Measurements from ENCODE around the gene ABTB1. TPM values are rescaled to one million over a fixed set of nuclear protein-coding genes. Genes with fewer than 3 reads are reported as not detected.

The ABTB1 gene
- total and polyA plus RNA-seq, 2 donors (not counting 1 experiment from before 2014, with no cell fraction given): 141 to 259 TPM

DNA sequence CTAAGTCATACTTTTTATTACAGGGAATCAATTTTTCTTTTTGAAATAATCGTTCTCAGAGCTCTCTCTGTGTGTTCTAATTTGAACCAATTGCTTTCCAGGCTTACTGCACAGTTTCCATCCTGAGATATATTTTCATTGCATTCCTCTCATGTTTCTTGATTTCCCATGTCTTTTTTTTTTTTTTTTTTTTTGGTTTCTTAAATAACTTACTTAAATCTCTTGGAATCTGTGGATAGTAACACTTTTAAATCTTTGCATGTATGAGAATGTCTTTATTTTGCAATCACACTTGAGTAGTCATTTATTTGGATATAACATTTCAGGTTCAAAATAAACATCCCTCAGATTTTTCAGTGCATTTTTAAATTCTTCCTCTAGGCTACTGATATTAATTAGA lies 14.5 kb upstream of the ABTB1 start:
- no CpG with 5 or more reads among the region's 1 CpG for WGBS (ENCODE audit: insufficient coverage)

DNA sequence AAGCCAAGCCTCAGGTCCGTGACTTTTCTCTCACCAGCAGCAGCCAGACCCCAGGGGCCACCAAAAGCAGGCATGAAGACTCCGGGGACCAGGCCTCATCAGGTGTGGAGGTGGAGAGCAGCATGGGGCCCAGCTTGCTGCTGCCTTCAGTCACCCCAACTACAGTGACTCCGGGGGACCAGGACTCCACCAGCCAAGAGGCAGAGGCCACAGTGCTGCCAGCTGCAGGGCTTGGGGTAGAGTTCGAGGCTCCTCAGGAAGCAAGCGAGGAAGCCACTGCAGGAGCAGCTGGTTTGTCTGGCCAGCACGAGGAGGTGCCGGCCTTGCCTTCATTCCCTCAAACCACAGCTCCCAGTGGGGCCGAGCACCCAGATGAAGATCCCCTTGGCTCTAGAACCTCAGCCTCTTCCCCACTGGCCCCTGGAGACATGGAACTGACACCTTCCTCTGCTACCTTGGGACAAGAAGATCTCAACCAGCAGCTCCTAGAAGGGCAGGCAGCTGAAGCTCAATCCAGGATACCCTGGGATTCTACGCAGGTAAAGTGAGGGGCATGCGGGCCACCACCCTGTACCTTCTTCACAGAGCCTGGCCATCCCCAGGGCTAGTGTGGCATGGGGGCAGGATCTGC lies 12.0 kb upstream of the ABTB1 start:
- no peak overlapping the region for H3K4me2 ChIP-seq (replicated peaks; ENCODE audit: low read depth, low read length, poor library complexity, severe bottlenecking)
- no peaks in the 10 kb centered on the region for H3K79me2 ChIP-seq (ENCODE audit: control insufficient read depth, insufficient read depth, low read length)
- CTCF ChIA-PET: interaction anchor here (0.5 kb wide), 1 partner anchor 428 kb away, joined by 3 read pairs; no protein-coding TSS in a partner anchor
- 92% methylated on average over 8 of the region's 10 CpGs for WGBS (ENCODE audit: insufficient coverage)
- DNase-seq: no peak
- no peak overlapping the region for H3K27ac ChIP-seq (ENCODE audit: low read length in 2 of 2)
- no peak overlapping the region for H3K9ac ChIP-seq (ENCODE audit: low read length)
- POLR2A ChIA-PET: no interaction called here
- Mint-ChIP-seq H3K27me3 (no peaks in the 10 kb centered on the region), H3K4me1 (no peaks in the 10 kb centered on the region), H3K9me3 (ENCODE audit: insufficient read depth) (no peaks in the 10 kb centered on the region), H3K27ac (no peak overlapping the region), H3K4me3 (no peak overlapping the region)
- H3K9me3 ChIP-seq (ENCODE audit: control extremely low read depth in 1 of 3, control insufficient read depth in 2 of 3, insufficient read depth in 1 of 3, low read length in 2 of 3): no peaks in the 10 kb centered on the region
- H3K4me1 ChIP-seq (ENCODE audit: control insufficient read depth in 2 of 2, insufficient read depth in 2 of 2, low read length in 2 of 2): no peaks in the 10 kb centered on the region
- TF ChIP-seq, protein P1, sequence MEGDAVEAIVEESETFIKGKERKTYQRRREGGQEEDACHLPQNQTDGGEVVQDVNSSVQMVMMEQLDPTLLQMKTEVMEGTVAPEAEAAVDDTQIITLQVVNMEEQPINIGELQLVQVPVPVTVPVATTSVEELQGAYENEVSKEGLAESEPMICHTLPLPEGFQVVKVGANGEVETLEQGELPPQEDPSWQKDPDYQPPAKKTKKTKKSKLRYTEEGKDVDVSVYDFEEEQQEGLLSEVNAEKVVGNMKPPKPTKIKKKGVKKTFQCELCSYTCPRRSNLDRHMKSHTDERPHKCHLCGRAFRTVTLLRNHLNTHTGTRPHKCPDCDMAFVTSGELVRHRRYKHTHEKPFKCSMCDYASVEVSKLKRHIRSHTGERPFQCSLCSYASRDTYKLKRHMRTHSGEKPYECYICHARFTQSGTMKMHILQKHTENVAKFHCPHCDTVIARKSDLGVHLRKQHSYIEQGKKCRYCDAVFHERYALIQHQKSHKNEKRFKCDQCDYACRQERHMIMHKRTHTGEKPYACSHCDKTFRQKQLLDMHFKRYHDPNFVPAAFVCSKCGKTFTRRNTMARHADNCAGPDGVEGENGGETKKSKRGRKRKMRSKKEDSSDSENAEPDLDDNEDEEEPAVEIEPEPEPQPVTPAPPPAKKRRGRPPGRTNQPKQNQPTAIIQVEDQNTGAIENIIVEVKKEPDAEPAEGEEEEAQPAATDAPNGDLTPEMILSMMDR (IDR thresholded peaks at IDR 0.05): no peak
- no peak for TF ChIP-seq EZH2 (IDR thresholded peaks at IDR 0.05; ENCODE audit: borderline replicate concordance, insufficient read depth, low read depth, low read length, poor library complexity, severe bottlenecking)
- H3K27me3 ChIP-seq (replicated peaks in 1 of 4; ENCODE audit: control extremely low read depth in 1 of 4, control insufficient read depth in 3 of 4, insufficient read depth in 4 of 4, low read length in 3 of 4): no peaks in the 10 kb centered on the region
- H2AFZ ChIP-seq (ENCODE audit: insufficient read depth, low read depth, low read length, poor library complexity, severe bottlenecking): no peak overlapping the region
- no peaks in the 10 kb centered on the region for H4K20me1 ChIP-seq (ENCODE audit: control insufficient read depth, insufficient read depth, low read length, poor library complexity, severe bottlenecking)
- no peaks in the 10 kb centered on the region for H3K36me3 ChIP-seq (replicated peaks in 1 of 2; ENCODE audit: control extremely low read depth in 1 of 2, control insufficient read depth in 1 of 2, extremely low read depth in 1 of 2, insufficient read depth in 2 of 2, low read length in 1 of 2)
- no peak overlapping the region for H3K4me3 ChIP-seq (ENCODE audit: control extremely low read depth in 1 of 5, extremely low read depth in 1 of 5, insufficient read depth in 1 of 5, low read depth in 2 of 5, low read length in 4 of 5)
- ATAC-seq (ENCODE audit: low read depth): no peak
- intact Hi-C loops (cut with micrococcal nuclease): no loop called here

More for the DNA sequence above, 14.5 kb upstream of the ABTB1 start:
- DNase-seq (no peak), ATAC-seq (ENCODE audit: low read depth) (no peak)
- H2AFZ ChIP-seq (ENCODE audit: insufficient read depth, low read depth, low read length, poor library complexity, severe bottlenecking): no peak overlapping the region
- no peaks in the 10 kb centered on the region for H3K27me3 ChIP-seq (replicated peaks in 1 of 4; ENCODE audit: control extremely low read depth in 1 of 4, control insufficient read depth in 3 of 4, insufficient read depth in 4 of 4, low read length in 3 of 4)
- Mint-ChIP-seq H3K4me3 (no peak overlapping the region), H3K27me3 (no peaks in the 10 kb centered on the region), H3K4me1 (no peaks in the 10 kb centered on the region), H3K9me3 (ENCODE audit: insufficient read depth) (no peaks in the 10 kb centered on the region), H3K27ac (no peak overlapping the region)
- H3K4me1 ChIP-seq (ENCODE audit: control insufficient read depth in 2 of 2, insufficient read depth in 2 of 2, low read length in 2 of 2): no peaks in the 10 kb centered on the region
- no peak overlapping the region for H3K27ac ChIP-seq (ENCODE audit: low read length in 2 of 2)
- no peak overlapping the region for H3K9ac ChIP-seq (ENCODE audit: low read length)
- no peak overlapping the region for H3K4me2 ChIP-seq (replicated peaks; ENCODE audit: low read depth, low read length, poor library complexity, severe bottlenecking)
- H3K4me3 ChIP-seq (ENCODE audit: control extremely low read depth in 1 of 5, extremely low read depth in 1 of 5, insufficient read depth in 1 of 5, low read depth in 2 of 5, low read length in 4 of 5): no peak overlapping the region
- TF ChIP-seq, protein P1 (IDR thresholded peaks at IDR 0.05): no peak
- no peak for TF ChIP-seq EZH2 (IDR thresholded peaks at IDR 0.05; ENCODE audit: borderline replicate concordance, insufficient read depth, low read depth, low read length, poor library complexity, severe bottlenecking)
- ChIA-PET CTCF (interaction anchor here (0.6 to 0.9 kb wide), 3 partner anchors 24 to 228 kb away, joined by 3 to 5 read pairs (median 3); no protein-coding TSS in a partner anchor), POLR2A (no interaction called here)
- intact Hi-C loops (cut with micrococcal nuclease): no loop called here
- no peaks in the 10 kb centered on the region for H3K36me3 ChIP-seq (replicated peaks in 1 of 2; ENCODE audit: control extremely low read depth in 1 of 2, control insufficient read depth in 1 of 2, extremely low read depth in 1 of 2, insufficient read depth in 2 of 2, low read length in 1 of 2)
- no peaks in the 10 kb centered on the region for H4K20me1 ChIP-seq (ENCODE audit: control insufficient read depth, insufficient read depth, low read length, poor library complexity, severe bottlenecking)
- no peaks in the 10 kb centered on the region for H3K79me2 ChIP-seq (ENCODE audit: control insufficient read depth, insufficient read depth, low read length)
- no peaks in the 10 kb centered on the region for H3K9me3 ChIP-seq (ENCODE audit: control extremely low read depth in 1 of 3, control insufficient read depth in 2 of 3, insufficient read depth in 1 of 3, low read length in 2 of 3)
